NCI-H1048 (cell line): ENCODE results near the gene CRHR1.
"Not testable (repeated sequence)": the region's sequence is repeated elsewhere in the genome, so short reads cannot be mapped to it uniquely, and the experiment has no call there.

Source experiments
- DNase-seq: peaks from one replicate; lab custom pipeline; 2025; lab: John Stamatoyannopoulos, UW

CRHR1 gene

GRCh38 chr17:45784293-45784740, at the start of gene CRHR1:
CRHR1 (plus strand) TSS chr17:45784320; CDS start chr17:45784545, 225 bp downstream.
- no peak for DNase-seq

GRCh38 chr17:45734598-45734997, 49.5 kb upstream of the CRHR1 start:
- DNase-seq, result no peak

- no peak for DNase-seq
Observed at GRCh38 chr17:45735488-45735887, 48.6 kb upstream of the CRHR1 start.

GRCh38 chr17:45739786-45740185, 44.3 kb upstream of the CRHR1 start:
- DNase-seq, result no peak

GRCh38 chr17:45740553-45741330, 43.4 kb upstream of the CRHR1 start:
- DNase-seq, result peak; percentile 53

GRCh38 chr17:45742251-45742650, 41.9 kb upstream of the CRHR1 start:
- DNase-seq, result no peak

- no peak for DNase-seq
Observed at GRCh38 chr17:45743626-45744326, 40.3 kb upstream of the CRHR1 start.

GRCh38 chr17:45744826-45745225, 39.3 kb upstream of the CRHR1 start:
- not testable (repeated sequence) for DNase-seq

GRCh38 chr17:45745601-45746494, 38.3 kb upstream of the CRHR1 start:
- DNase-seq, result no peak

- no peak for DNase-seq
Observed at GRCh38 chr17:45747911-45748310, 36.2 kb upstream of the CRHR1 start.

GRCh38 chr17:45748731-45749310, 35.3 kb upstream of the CRHR1 start:
- no peak for DNase-seq

- DNase-seq, result no peak
Observed at GRCh38 chr17:45749831-45750335, 34.2 kb upstream of the CRHR1 start.

- DNase-seq, result no peak
Observed at GRCh38 chr17:45750779-45751440, 33.2 kb upstream of the CRHR1 start.

- no peak for DNase-seq
Observed at GRCh38 chr17:45751466-45751865, 32.7 kb upstream of the CRHR1 start.

GRCh38 chr17:45752246-45752645, 31.9 kb upstream of the CRHR1 start:
- no peak for DNase-seq

GRCh38 chr17:45753645-45754225, 30.4 kb upstream of the CRHR1 start:
- no peak for DNase-seq

GRCh38 chr17:45755050-45755449, 29.1 kb upstream of the CRHR1 start:
- DNase-seq, result no peak

GRCh38 chr17:45756266-45756991, 27.7 kb upstream of the CRHR1 start:
- no peak for DNase-seq

GRCh38 chr17:45757431-45758218, 26.5 kb upstream of the CRHR1 start:
- DNase-seq, result no peak
